Measurements from ENCODE around the gene GRB2.
"Not testable (repeated sequence)": the region's sequence is repeated elsewhere in the genome, so short reads cannot be mapped to it uniquely, and the experiment has no call there.

Gene GRB2

GRCh38 chr17:75384751-75385150, 20.7 kb downstream of the GRB2 start:
- no peak for DNase-seq

- DNase-seq: no peak
Observed at GRCh38 chr17:75383842-75384195, 21.7 kb downstream of the GRB2 start.

- DNase-seq: no peak
Observed at GRCh38 chr17:75380750-75381149, 24.7 kb downstream of the GRB2 start.

- DNase-seq: no peak
Observed at GRCh38 chr17:75380315-75380714, 25.2 kb downstream of the GRB2 start.

GRCh38 chr17:75379426-75379825, 26.1 kb downstream of the GRB2 start:
- DNase-seq: not testable (repeated sequence)

GRCh38 chr17:75373280-75373679, 32.2 kb downstream of the GRB2 start:
- DNase-seq: no peak

GRCh38 chr17:75371981-75372380, 33.5 kb downstream of the GRB2 start:
- DNase-seq: no peak

GRCh38 chr17:75371339-75371738, 34.1 kb downstream of the GRB2 start:
- DNase-seq: no peak

GRCh38 chr17:75370286-75370915, 35.1 kb downstream of the GRB2 start:
- no peak for DNase-seq

- DNase-seq: not testable (repeated sequence)
Observed at GRCh38 chr17:75367838-75368789, 37.4 kb downstream of the GRB2 start.

GRCh38 chr17:75367312-75367711, 38.2 kb downstream of the GRB2 start:
- DNase-seq: no peak

- no peak for DNase-seq
Observed at GRCh38 chr17:75366432-75366831, 39.0 kb downstream of the GRB2 start.

GRCh38 chr17:75365931-75366275, 39.6 kb downstream of the GRB2 start:
- DNase-seq: peak in 1 of 2 experiments; percentile 10

- peak in 1 of 2 experiments; percentile 26 for DNase-seq
Observed at GRCh38 chr17:75365009-75365930, 40.2 kb downstream of the GRB2 start.

- DNase-seq: no peak
Observed at GRCh38 chr17:75364078-75364477, 41.4 kb downstream of the GRB2 start.

GRCh38 chr17:75361996-75362395, 43.5 kb downstream of the GRB2 start:
- no peak for DNase-seq

GRCh38 chr17:75361344-75361743, 44.1 kb downstream of the GRB2 start:
- DNase-seq: no peak

- DNase-seq: no peak
Observed at GRCh38 chr17:75356260-75356937, 49.1 kb downstream of the GRB2 start.

GRCh38 chr17:75353176-75353575, 52.3 kb downstream of the GRB2 start:
- no peak for DNase-seq

- no peak for DNase-seq
Observed at GRCh38 chr17:75352079-75352569, 53.4 kb downstream of the GRB2 start.

GRCh38 chr17:75350706-75351105, 54.8 kb downstream of the GRB2 start:
- no peak for DNase-seq

- DNase-seq: no peak
Observed at GRCh38 chr17:75350029-75350428, 55.4 kb downstream of the GRB2 start.
